Activated CD4-positive, alpha-beta T cell treated with anti-CD3 and anti-CD28 coated beads, Interleukin-2, amount 10 ng/mL, durations not matched to agents 24 days and 14 days (primary cell): ENCODE data around the gene DNAAF8. TPM values are rescaled to one million over a fixed set of nuclear protein-coding genes. Genes with fewer than 3 reads are reported as not detected.
"Not testable (repeated sequence)": the region's sequence is repeated elsewhere in the genome, so short reads cannot be mapped to it uniquely, and the experiment has no call there.

Source experiments
- DNase-seq: peaks from one replicate; pipeline ENCODE4 v3.0.0; 2022
- H3K27ac Mint-ChIP-seq: one replicate; pipeline ENCODE4 v1.8.0; 2022; ENCODE audit warnings: mild to moderate bottlenecking, mixed read lengths
- H3K27me3 Mint-ChIP-seq: one replicate; pipeline ENCODE4 v1.8.0; 2022; ENCODE audit warnings: mixed read lengths
- H3K36me3 Mint-ChIP-seq: one replicate; pipeline ENCODE4 v1.8.0; 2022; ENCODE audit warnings: low read depth, mild to moderate bottlenecking, mixed read lengths
- H3K4me1 Mint-ChIP-seq: one replicate; pipeline ENCODE4 v1.8.0; 2021; ENCODE audit warnings: mixed read lengths
- H3K4me3 Mint-ChIP-seq: one replicate; pipeline ENCODE4 v1.8.0; 2022; ENCODE audit warnings: mild to moderate bottlenecking, moderate library complexity, mixed read lengths
- H3K9me3 Mint-ChIP-seq: one replicate; pipeline ENCODE4 v1.8.0; 2021; ENCODE audit warnings: mixed read lengths
- intact Hi-C: fragments of 100-400 bp; cut with micrococcal nuclease; formaldehyde crosslinking; loops from one replicate; pipeline ENCODE4 v1.15.1; 2023
- total RNA-seq: library from RNA; stranded (reverse); gene quantifications from 2 replicates; pipeline ENCODE4 v1.2.3, GENCODE V29; 2022

The DNAAF8 gene
- total RNA-seq, 1 donor from 2014 or later: not detected

DNA sequence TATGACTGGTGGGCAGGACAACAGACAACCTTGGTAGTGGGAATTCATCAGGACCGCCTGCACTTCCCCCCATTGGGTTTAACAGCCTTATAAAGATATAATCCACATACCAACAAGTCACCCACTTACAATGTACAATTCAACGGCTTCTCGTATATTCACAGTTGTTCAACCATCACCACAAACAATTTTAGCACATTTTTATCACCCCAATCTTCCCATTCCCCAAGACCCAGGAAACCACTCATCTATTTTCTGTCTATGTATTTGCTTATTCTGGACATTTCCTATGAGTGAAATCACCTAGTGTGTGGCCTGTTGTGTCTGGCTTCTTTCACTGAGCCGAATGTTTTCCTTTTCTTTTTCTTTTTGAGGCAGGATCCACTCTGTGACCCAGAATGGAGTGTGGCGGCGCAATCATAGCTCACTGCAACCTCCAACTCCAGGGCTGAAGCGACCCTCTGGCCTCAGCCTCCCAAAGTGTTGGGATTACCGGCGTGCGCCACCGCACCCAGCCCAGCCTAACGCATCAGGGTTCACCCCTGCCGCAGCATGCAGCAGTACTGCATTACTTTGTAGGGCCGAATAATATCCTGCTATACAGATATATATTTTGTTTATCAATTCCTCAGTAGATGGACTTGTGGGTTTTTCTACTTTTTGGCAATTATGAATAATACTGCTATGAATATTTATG is 11.1 kb upstream of the DNAAF8 start:
- Mint-ChIP-seq H3K9me3 (no peaks in the 10 kb centered on the region), H3K4me1 (no peaks in the 10 kb centered on the region), H3K36me3 (peaks cover 10% of the 10 kb centered on the region), H3K27me3 (no peaks in the 10 kb centered on the region), H3K27ac (no peak overlapping the region), H3K4me3 (no peak overlapping the region)
- intact Hi-C loops: no loop called here
- no peak for DNase-seq

- no peaks in the 10 kb centered on the region for H3K9me3 Mint-ChIP-seq
- no peak overlapping the region for H3K4me3 Mint-ChIP-seq
- peaks cover 14% of the 10 kb centered on the region for H3K36me3 Mint-ChIP-seq
- no peak for DNase-seq
- intact Hi-C loops: no loop called here
- no peaks in the 10 kb centered on the region for H3K4me1 Mint-ChIP-seq
- no peak overlapping the region for H3K27ac Mint-ChIP-seq
- H3K27me3 Mint-ChIP-seq: no peaks in the 10 kb centered on the region
Observed at GRCh38 chr16:4724661-4725270, 9.6 kb upstream of the DNAAF8 start.

DNA sequence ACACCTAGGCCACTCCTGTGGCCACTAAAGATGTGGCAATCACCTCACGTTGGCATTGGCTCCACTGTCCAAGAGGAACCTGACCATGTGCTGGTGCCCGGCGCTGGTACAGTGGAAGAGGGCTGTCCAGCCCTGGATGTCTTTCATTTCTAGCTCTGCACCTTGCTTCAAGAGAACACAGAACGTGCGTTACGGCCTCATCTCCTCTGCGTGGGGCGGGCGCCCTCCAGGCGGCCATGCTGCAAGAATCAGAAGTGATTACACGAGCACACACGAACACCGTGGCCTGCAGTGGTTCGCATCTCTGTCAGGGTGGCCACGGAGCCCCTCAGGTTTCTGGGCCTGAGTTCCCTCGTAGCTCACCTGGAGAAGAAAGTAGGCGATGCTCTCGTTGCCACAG is 7.7 kb upstream of the DNAAF8 start:
- Mint-ChIP-seq H3K9me3 (no peaks in the 10 kb centered on the region), H3K4me1 (no peaks in the 10 kb centered on the region), H3K4me3 (no peak overlapping the region), H3K36me3 (peaks cover 16% of the 10 kb centered on the region), H3K27me3 (no peaks in the 10 kb centered on the region), H3K27ac (no peak overlapping the region)
- no peak for DNase-seq
- intact Hi-C loops: no loop called here

DNA sequence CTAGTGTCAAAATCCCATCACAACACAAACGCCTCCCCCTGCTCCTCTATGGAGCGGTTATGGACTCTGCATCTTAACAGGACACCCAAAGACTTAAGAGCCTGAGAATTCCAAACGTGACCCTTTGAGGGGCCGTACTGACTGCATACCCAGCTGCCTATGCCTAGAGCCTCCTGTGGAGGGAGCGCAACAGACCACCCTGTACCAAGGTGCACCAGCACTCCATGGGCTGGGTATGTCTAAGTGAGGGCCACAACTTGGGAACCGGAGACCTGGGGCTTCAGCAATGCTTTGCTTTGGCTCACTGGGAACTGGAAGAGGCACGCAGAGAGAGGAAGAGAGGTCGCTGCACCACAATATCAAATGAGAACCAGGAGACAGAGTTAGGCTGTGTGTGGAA is 5.7 kb upstream of the DNAAF8 start:
- Mint-ChIP-seq H3K27me3 (no peaks in the 10 kb centered on the region), H3K27ac (no peak overlapping the region), H3K4me3 (no peak overlapping the region), H3K9me3 (no peaks in the 10 kb centered on the region), H3K4me1 (peaks cover 6% of the 10 kb centered on the region), H3K36me3 (peaks cover 11% of the 10 kb centered on the region)
- no peak for DNase-seq
- intact Hi-C loops: no loop called here

DNA sequence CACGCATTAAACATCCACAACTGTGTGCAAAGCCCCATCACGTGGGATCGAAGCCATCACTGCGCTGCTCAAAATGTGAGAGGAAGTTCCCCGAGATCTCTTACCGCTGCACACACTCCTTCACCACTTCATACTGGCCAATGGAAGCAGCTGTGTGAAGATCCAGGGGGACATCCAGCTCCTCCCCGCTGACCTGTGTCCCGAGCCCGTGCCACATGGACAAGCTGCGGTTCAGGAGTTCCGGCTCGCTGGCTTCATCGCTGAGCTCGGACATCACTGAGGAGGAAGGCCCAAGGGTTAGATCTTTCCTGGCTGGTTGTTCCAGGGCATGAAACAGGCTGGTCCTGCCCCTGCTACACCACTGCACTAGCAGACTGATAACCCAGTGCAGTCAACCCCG is 4.5 kb upstream of the DNAAF8 start:
- no peaks in the 10 kb centered on the region for H3K9me3 Mint-ChIP-seq
- peaks cover 11% of the 10 kb centered on the region for H3K36me3 Mint-ChIP-seq
- no peak overlapping the region for H3K4me3 Mint-ChIP-seq
- H3K27ac Mint-ChIP-seq: no peak overlapping the region
- no peaks in the 10 kb centered on the region for H3K27me3 Mint-ChIP-seq
- no peak for DNase-seq
- intact Hi-C loops: no loop called here
- H3K4me1 Mint-ChIP-seq: peaks cover 6% of the 10 kb centered on the region

DNA sequence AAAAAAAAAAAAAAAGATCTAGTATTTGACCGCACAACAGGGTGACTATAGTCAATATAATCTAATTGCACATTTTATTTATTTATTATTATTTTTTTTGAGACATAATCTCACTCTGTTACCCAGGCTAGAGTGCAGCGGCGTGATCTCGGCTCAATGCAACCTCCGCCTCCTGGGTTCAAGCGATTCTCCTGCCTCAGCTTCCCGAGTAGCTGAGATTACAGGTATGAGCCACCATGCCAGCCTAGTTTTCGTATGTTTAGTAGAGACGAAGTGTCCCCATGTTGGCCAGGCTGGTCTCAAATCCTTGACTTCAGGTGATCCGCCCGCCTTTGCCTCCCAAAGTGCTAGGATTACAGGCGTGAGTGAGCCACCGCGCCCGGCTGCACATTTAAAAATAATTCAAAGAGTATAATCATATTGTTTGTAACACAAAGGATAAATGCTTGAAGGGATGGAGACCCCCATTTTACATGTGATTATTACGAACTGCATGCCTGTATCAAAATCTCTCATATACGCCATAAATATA is 1.1 kb upstream of the DNAAF8 start:
- no peaks in the 10 kb centered on the region for H3K27me3 Mint-ChIP-seq
- H3K36me3 Mint-ChIP-seq: peaks cover 7% of the 10 kb centered on the region
- peaks cover 13% of the 10 kb centered on the region for H3K4me1 Mint-ChIP-seq
- intact Hi-C loops: no loop called here
- H3K27ac Mint-ChIP-seq: peak overlapping the region; percentile 39
- peak; percentile 61 for DNase-seq
- H3K9me3 Mint-ChIP-seq: no peaks in the 10 kb centered on the region
- peak overlapping the region; percentile 93 for H3K4me3 Mint-ChIP-seq

DNA sequence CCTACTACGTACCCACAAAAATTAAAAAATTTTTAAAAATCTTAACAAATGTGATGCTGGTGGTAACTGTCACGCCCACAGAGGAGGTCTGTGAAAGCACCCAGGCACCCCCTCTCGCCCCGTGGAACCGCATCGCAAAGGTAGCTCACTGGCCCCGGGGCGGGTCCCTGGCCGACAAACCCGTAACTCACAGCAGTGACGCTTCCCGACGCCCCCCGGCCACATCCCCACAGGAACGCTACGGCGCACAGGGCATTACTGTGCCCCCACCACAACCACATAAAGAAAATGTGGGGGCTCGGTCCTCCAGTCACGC is 632 bp upstream of the DNAAF8 start:
- Mint-ChIP-seq H3K4me3 (peak overlapping the region; percentile 93), H3K27ac (peak overlapping the region; percentile 67), H3K9me3 (no peaks in the 10 kb centered on the region), H3K27me3 (no peaks in the 10 kb centered on the region), H3K36me3 (peaks cover 5% of the 10 kb centered on the region), H3K4me1 (peaks cover 13% of the 10 kb centered on the region)
- no peak for DNase-seq
- intact Hi-C loops: loop anchor here (1.0 to 2.0 kb wide), 5 partner anchors 34 to 223 kb away; partner anchors contain the start of genes NUDT16L1, ROGDI and ZNF500

GRCh38 chr16:4734730-4735535 is 596 bp downstream of the DNAAF8 start:
- H3K4me3 Mint-ChIP-seq: peak overlapping the region; percentile 93
- DNase-seq: peak; percentile 98
- intact Hi-C loops: loop anchor here (1.0 to 2.0 kb wide), 5 partner anchors 32 to 222 kb away; partner anchors contain the start of genes NUDT16L1, ROGDI and ZNF500

DNA sequence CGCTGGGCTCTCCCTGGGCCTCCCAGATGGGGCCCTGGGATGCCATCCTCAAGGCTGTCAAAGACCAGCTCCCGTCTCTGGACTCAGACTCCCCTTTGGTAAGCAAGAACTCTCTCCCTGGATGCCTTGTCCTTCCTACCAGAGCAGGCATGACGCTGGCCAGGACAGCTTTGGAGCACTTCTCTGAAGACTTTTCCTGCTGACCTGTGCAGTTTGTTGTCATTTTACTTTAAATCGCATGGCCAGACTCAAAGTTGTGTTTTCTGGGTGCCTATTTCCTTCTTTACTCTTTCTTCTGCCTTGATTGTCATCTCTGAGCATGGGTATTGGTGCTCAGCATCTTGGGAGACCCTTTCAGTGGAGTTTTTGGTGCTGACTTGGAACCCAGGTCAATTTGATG is 2.2 kb downstream of the DNAAF8 start:
- DNase-seq: no peak
- Mint-ChIP-seq H3K27ac (no peak overlapping the region), H3K4me1 (peaks cover 13% of the 10 kb centered on the region), H3K27me3 (no peaks in the 10 kb centered on the region), H3K4me3 (no peak overlapping the region), H3K36me3 (no peaks in the 10 kb centered on the region), H3K9me3 (no peaks in the 10 kb centered on the region)
- intact Hi-C loops: no loop called here

More at GRCh38 chr16:4734730-4735535, 596 bp downstream of the DNAAF8 start:
- Mint-ChIP-seq H3K9me3 (no peaks in the 10 kb centered on the region), H3K4me1 (peaks cover 13% of the 10 kb centered on the region), H3K27me3 (no peaks in the 10 kb centered on the region), H3K27ac (peak overlapping the region; percentile 91), H3K36me3 (peaks cover 2% of the 10 kb centered on the region)

- Mint-ChIP-seq H3K27me3 (no peaks in the 10 kb centered on the region), H3K27ac (no peak overlapping the region), H3K4me3 (no peak overlapping the region), H3K36me3 (no peaks in the 10 kb centered on the region), H3K9me3 (no peaks in the 10 kb centered on the region), H3K4me1 (peaks cover 13% of the 10 kb centered on the region)
- intact Hi-C loops: no loop called here
- no peak for DNase-seq
Observed at GRCh38 chr16:4737545-4737944, 3.2 kb downstream of the DNAAF8 start.

- H3K27me3 Mint-ChIP-seq, intact Hi-C loops, DNase-seq, H3K27ac Mint-ChIP-seq, H3K4me3 Mint-ChIP-seq, H3K9me3 Mint-ChIP-seq, H3K36me3 Mint-ChIP-seq: not testable (repeated sequence)
- peaks cover 12% of the 10 kb centered on the region for H3K4me1 Mint-ChIP-seq
Observed at GRCh38 chr16:4738370-4738769, 4.0 kb downstream of the DNAAF8 start.

GRCh38 chr16:4743226-4743878 is 9.0 kb downstream of the DNAAF8 start:
- Mint-ChIP-seq H3K27ac (no peak overlapping the region), H3K4me3 (peak overlapping the region; percentile 71), H3K27me3 (no peaks in the 10 kb centered on the region), H3K36me3 (no peaks in the 10 kb centered on the region), H3K9me3 (no peaks in the 10 kb centered on the region), H3K4me1 (peaks cover 11% of the 10 kb centered on the region)
- no peak for DNase-seq
- intact Hi-C loops: no loop called here

GRCh38 chr16:4744555-4745273 is 10.4 kb downstream of the DNAAF8 start:
- Mint-ChIP-seq H3K4me3 (no peak overlapping the region), H3K36me3 (no peaks in the 10 kb centered on the region), H3K27me3 (no peaks in the 10 kb centered on the region), H3K27ac (no peak overlapping the region), H3K9me3 (no peaks in the 10 kb centered on the region), H3K4me1 (peaks cover 15% of the 10 kb centered on the region)
- no peak for DNase-seq
- intact Hi-C loops: no loop called here
